ENCODE results near the gene SLC7A7. TPM values are rescaled to one million over a fixed set of nuclear protein-coding genes. Genes with fewer than 3 reads are reported as not detected.

SLC7A7 gene
- total RNA-seq, 1 experiment from 2014 or later: 5.9 TPM

DNA sequence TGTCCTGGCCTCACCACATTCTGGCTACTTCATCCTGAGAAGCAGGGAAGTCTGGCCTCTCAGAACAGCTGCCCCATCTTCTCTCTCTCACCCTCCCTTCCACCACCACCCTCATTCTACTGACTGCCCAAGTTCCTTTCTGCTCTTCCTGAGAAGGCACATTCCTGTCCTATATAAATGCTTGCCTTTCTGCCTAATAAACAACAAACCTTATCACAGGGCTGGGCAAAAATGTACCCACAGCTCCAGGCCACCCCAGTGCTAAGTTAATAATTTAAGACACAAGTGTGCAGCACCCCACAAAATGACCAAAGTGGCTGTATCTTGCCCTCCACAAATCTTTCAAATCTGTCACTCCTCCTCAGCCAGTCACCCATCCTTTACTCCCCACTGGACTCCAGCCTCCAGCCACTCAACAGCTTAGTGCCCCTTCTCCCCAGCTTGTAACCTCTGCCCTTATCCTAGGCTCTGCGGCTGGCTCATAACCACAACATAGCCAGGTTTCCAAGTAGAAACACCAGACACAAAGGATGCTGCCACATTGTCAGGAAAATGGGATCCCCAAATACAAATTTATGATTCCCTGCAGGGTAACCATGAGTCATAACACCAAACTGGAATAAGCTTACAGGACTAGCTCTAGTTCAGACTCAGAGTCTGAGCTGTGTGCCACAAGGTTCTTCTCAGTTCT, 33.8 kb downstream of the SLC7A7 start:
- no peak overlapping the region for H3K27ac ChIP-seq
- intact Hi-C loops (cut with micrococcal nuclease; ENCODE audit: unreplicated experiment): no loop called here
- no peaks in the 10 kb centered on the region for H3K9me3 ChIP-seq (ENCODE audit: insufficient read depth, low read depth)
- no peak overlapping the region for H3K4me3 ChIP-seq
- CTCF ChIA-PET: interaction anchor here (0.7 to 1.2 kb wide), 3 partner anchors 72 to 289 kb away, joined by 3 to 4 read pairs (median 3); no protein-coding TSS in a partner anchor
- POLR2A ChIA-PET (ENCODE audit: unreplicated experiment): interaction anchor here (0.6 to 0.7 kb wide), 3 partner anchors 15 to 401 kb away, joined by 4 to 12 read pairs (median 7); no protein-coding TSS in a partner anchor
- H3F3A ChIP-seq (ENCODE audit: insufficient read depth, low read depth): no peaks in the 10 kb centered on the region
- no peaks in the 10 kb centered on the region for H3K9me2 ChIP-seq (ENCODE audit: insufficient read depth)
- no peak for TF ChIP-seq EZH2 (IDR thresholded peaks at IDR 0.05; ENCODE audit: low read depth)
- no peaks in the 10 kb centered on the region for H3K4me1 ChIP-seq (replicated peaks; ENCODE audit: insufficient read depth)
- no peak for DNase-seq
- H3K79me2 ChIP-seq (ENCODE audit: low read depth): no peaks in the 10 kb centered on the region
- no peaks in the 10 kb centered on the region for H3K27me3 ChIP-seq (ENCODE audit: insufficient read depth, low read depth)
- BruUV-seq (replicated peaks): no TSS peak
- no peaks in the 10 kb centered on the region for H4K20me1 ChIP-seq (ENCODE audit: insufficient read depth)
- H3K4me2 ChIP-seq: no peak overlapping the region
- H3K36me3 ChIP-seq (ENCODE audit: low read depth): no peaks in the 10 kb centered on the region
- H2AFZ ChIP-seq: no peak overlapping the region

DNA sequence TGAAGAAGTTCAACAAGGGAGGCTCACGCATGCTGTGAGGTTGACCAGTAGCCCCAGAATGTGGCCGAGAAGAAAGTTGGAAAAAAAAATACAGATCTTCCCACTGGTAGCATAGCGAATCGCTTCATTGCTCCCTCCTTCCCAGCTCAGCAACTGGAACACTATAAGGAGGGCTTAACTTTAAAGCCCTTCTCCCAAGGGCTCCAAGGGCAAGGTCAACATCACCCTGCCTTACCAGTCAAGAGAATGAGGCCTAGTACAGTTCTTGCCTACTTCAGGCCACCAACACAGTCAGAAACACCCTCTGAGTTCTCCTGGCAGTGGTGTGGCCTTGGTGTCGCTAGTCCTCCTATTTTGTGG, 34.3 kb downstream of the SLC7A7 start:
- H4K20me1 ChIP-seq (ENCODE audit: insufficient read depth): no peaks in the 10 kb centered on the region
- H3K9me2 ChIP-seq (ENCODE audit: insufficient read depth): no peaks in the 10 kb centered on the region
- H3K27me3 ChIP-seq (ENCODE audit: insufficient read depth, low read depth): no peaks in the 10 kb centered on the region
- no peaks in the 10 kb centered on the region for H3K9me3 ChIP-seq (ENCODE audit: insufficient read depth, low read depth)
- no peak overlapping the region for H2AFZ ChIP-seq
- H3K27ac ChIP-seq: no peak overlapping the region
- H3K4me2 ChIP-seq: no peak overlapping the region
- no peaks in the 10 kb centered on the region for H3K36me3 ChIP-seq (ENCODE audit: low read depth)
- H3F3A ChIP-seq (ENCODE audit: insufficient read depth, low read depth): no peaks in the 10 kb centered on the region
- DNase-seq: no peak
- no peak overlapping the region for H3K4me3 ChIP-seq
- H3K4me1 ChIP-seq (replicated peaks; ENCODE audit: insufficient read depth): no peaks in the 10 kb centered on the region
- CTCF ChIA-PET: interaction anchor here (0.7 to 1.2 kb wide), 2 partner anchors 72 to 186 kb away, joined by 3 to 4 read pairs; no protein-coding TSS in a partner anchor
- BruUV-seq (replicated peaks): no TSS peak
- intact Hi-C loops (cut with micrococcal nuclease; ENCODE audit: unreplicated experiment): no loop called here
- TF ChIP-seq, protein P1, sequence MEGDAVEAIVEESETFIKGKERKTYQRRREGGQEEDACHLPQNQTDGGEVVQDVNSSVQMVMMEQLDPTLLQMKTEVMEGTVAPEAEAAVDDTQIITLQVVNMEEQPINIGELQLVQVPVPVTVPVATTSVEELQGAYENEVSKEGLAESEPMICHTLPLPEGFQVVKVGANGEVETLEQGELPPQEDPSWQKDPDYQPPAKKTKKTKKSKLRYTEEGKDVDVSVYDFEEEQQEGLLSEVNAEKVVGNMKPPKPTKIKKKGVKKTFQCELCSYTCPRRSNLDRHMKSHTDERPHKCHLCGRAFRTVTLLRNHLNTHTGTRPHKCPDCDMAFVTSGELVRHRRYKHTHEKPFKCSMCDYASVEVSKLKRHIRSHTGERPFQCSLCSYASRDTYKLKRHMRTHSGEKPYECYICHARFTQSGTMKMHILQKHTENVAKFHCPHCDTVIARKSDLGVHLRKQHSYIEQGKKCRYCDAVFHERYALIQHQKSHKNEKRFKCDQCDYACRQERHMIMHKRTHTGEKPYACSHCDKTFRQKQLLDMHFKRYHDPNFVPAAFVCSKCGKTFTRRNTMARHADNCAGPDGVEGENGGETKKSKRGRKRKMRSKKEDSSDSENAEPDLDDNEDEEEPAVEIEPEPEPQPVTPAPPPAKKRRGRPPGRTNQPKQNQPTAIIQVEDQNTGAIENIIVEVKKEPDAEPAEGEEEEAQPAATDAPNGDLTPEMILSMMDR (conservative IDR thresholded peaks at IDR 0.05): no peak
- no peak for TF ChIP-seq EZH2 (IDR thresholded peaks at IDR 0.05; ENCODE audit: low read depth)
- H3K79me2 ChIP-seq (ENCODE audit: low read depth): no peaks in the 10 kb centered on the region
- POLR2A ChIA-PET (ENCODE audit: unreplicated experiment): interaction anchor here (0.7 kb wide), 1 partner anchor 402 kb away, joined by 4 read pairs; no protein-coding TSS in a partner anchor

DNA sequence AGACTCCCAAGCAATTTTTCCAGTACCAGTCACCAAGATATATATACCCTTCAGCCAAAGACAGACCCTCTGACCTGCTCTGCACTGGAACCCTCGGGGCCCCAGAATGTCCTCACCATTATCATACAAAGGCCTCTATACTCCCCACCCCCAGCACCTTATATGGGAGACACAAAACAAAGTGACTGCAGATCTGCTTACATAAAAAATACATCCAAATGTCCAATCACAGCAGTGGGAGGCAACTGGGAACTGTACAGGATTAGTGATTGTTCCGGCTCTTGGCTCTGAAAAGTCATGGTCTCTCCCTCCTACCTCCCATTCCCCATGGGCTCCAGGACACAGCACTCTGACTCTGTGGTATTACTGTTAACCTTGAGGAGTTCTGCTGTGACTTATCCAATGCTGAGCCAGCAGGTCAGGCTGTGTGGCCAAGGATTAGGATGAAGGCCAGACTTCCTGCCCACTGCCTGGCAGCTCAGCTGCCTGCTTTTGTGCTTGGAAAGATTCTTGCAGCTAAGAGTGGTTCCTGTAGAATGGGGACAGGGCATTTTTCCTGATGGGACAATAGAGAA, 35.0 kb downstream of the SLC7A7 start:
- H3K4me1 ChIP-seq (replicated peaks; ENCODE audit: insufficient read depth): no peaks in the 10 kb centered on the region
- no peak overlapping the region for H3K4me2 ChIP-seq
- no peaks in the 10 kb centered on the region for H3K9me2 ChIP-seq (ENCODE audit: insufficient read depth)
- DNase-seq: no peak
- ChIA-PET POLR2A (ENCODE audit: unreplicated experiment) (no interaction called here), CTCF (no interaction called here)
- H3K27me3 ChIP-seq (ENCODE audit: insufficient read depth, low read depth): no peaks in the 10 kb centered on the region
- H3K36me3 ChIP-seq (ENCODE audit: low read depth): no peaks in the 10 kb centered on the region
- H3K27ac ChIP-seq: no peak overlapping the region
- H3F3A ChIP-seq (ENCODE audit: insufficient read depth, low read depth): no peaks in the 10 kb centered on the region
- no peaks in the 10 kb centered on the region for H4K20me1 ChIP-seq (ENCODE audit: insufficient read depth)
- H3K79me2 ChIP-seq (ENCODE audit: low read depth): no peaks in the 10 kb centered on the region
- no peak overlapping the region for H3K4me3 ChIP-seq
- H3K9me3 ChIP-seq (ENCODE audit: insufficient read depth, low read depth): no peaks in the 10 kb centered on the region
- TF ChIP-seq, protein P1 (conservative IDR thresholded peaks at IDR 0.05): no peak
- TF ChIP-seq EZH2 (IDR thresholded peaks at IDR 0.05; ENCODE audit: low read depth): no peak
- intact Hi-C loops (cut with micrococcal nuclease; ENCODE audit: unreplicated experiment): no loop called here
- H2AFZ ChIP-seq: no peak overlapping the region
- no TSS peak for BruUV-seq (replicated peaks)

Measured in PC-9 (cell line).